Activated CD4-positive, alpha-beta memory T cell treated with anti-CD3 and anti-CD28 coated beads, Interleukin-2, amount 10 ng/mL, durations not matched to agents 7 days and 5 days (primary cell): ENCODE results near the gene PRR5L. TPM values are rescaled to one million over a fixed set of nuclear protein-coding genes. Genes with fewer than 3 reads are reported as not detected.

Source experiments
- CTCF ChIA-PET: fragments of 350-600 bp; sonication (Branson Sonifier 250); formaldehyde crosslinking; loops from one replicate; lab custom pipeline; 2021; ENCODE audit warnings: antibody characterized with exemption, inconsistent platforms; lab: Charles Lee
- POLR2A ChIA-PET: fragments of 350-600 bp; sonication (Branson Sonifier 250); formaldehyde crosslinking; loops from one replicate; lab custom pipeline; 2021; ENCODE audit warnings: antibody characterized with exemption; lab: Charles Lee
- DNase-seq: peaks from one replicate; pipeline ENCODE4 v3.0.0-alpha.2; 2020
- H3K27ac Mint-ChIP-seq: one replicate; pipeline ENCODE4 v1.8.0; 2021; ENCODE audit warnings: mild to moderate bottlenecking, mixed read lengths
- H3K27me3 Mint-ChIP-seq: one replicate; pipeline ENCODE4 v1.8.0; 2021; ENCODE audit warnings: mixed read lengths
- H3K36me3 Mint-ChIP-seq: one replicate; pipeline ENCODE4 v1.8.0; 2021; ENCODE audit warnings: low read depth, mixed read lengths
- H3K4me1 Mint-ChIP-seq: one replicate; pipeline ENCODE4 v1.8.0; 2021; ENCODE audit warnings: mixed read lengths
- H3K4me3 Mint-ChIP-seq: one replicate; pipeline ENCODE4 v1.8.0; 2021; ENCODE audit warnings: mild to moderate bottlenecking, mixed read lengths
- H3K9me3 Mint-ChIP-seq: one replicate; pipeline ENCODE4 v1.8.0; 2021; ENCODE audit warnings: mixed read lengths
- total RNA-seq, 2 experiments: library from RNA; stranded (reverse); gene quantifications; one replicate each; pipeline ENCODE4 v1.2.3, GENCODE V29; 2021

The PRR5L gene
- total RNA-seq, 2 experiments from 2014 or later, result 30.2 to 32.0 TPM

DNA sequence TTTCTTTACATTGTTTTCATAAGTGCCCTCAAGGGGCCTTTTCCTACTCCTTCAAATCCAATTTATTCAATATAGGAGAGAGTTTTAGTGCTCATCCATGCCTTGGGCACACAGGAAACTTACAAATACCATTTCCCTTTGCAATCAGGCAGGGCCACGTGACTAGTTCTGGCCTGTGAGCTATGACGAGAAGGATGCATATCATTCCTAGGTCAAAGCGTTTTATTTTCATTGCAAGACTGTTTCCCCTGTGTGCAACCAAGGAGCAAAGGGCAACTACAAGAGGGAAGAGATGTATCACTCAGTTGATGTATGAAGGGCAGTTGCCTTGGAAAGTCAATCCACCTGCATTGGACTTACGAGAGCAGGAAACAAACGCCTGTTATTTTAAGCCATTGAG lies 215.9 kb downstream of the PRR5L start:
- no peaks in the 10 kb centered on the region for H3K9me3 Mint-ChIP-seq
- no peaks in the 10 kb centered on the region for H3K36me3 Mint-ChIP-seq
- ChIA-PET POLR2A (no interaction called here), CTCF (interaction anchor here (0.9 to 1.1 kb wide), 3 partner anchors 29 to 235 kb away, joined by 3 to 4 read pairs (median 3); no protein-coding TSS in a partner anchor)
- peaks cover 17% of the 10 kb centered on the region for H3K4me1 Mint-ChIP-seq
- no peak overlapping the region for H3K4me3 Mint-ChIP-seq
- peaks cover 22% of the 10 kb centered on the region for H3K27me3 Mint-ChIP-seq
- no peak for DNase-seq
- H3K27ac Mint-ChIP-seq, result no peak overlapping the region

DNA sequence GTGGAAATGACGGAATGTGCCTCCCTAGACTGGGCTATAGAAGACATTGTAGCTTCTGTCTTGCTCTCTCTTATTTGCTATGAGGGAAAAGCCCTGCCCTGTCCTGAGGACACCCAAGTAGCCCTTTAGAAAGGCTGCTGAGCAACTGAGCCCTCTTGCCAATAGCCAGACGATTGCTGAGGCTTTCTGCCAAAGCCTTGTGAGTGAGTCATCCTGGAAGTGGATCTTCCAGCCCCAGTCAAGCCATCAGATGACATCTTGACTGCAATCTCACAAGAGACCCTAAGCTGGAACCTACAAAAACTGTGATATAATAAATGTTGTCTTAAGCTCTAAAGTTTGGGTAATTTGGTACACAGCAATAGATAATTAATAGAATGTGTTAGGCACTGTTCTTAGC lies 217.9 kb downstream of the PRR5L start:
- POLR2A ChIA-PET, result no interaction called here

More for the DNA sequence above, 217.9 kb downstream of the PRR5L start:
- CTCF ChIA-PET, result no interaction called here
- H3K4me3 Mint-ChIP-seq, result no peak overlapping the region
- H3K27me3 Mint-ChIP-seq, result peaks cover 22% of the 10 kb centered on the region
- no peaks in the 10 kb centered on the region for H3K9me3 Mint-ChIP-seq
- H3K27ac Mint-ChIP-seq, result no peak overlapping the region
- no peak for DNase-seq
- no peaks in the 10 kb centered on the region for H3K36me3 Mint-ChIP-seq
- peaks cover 7% of the 10 kb centered on the region for H3K4me1 Mint-ChIP-seq

Other genes with a start within 250 kb of the PRR5L start
- 10 to 100 TPM; 30.5 to 34.1 TPM for gene COMMD9, start 6.9 kb upstream of the PRR5L start, total RNA-seq
- gene TRAF6, start 214.0 kb downstream of the PRR5L start, total RNA-seq, result 10 to 100 TPM; 12.4 to 12.8 TPM